HCT116 (cell line): Measurements from ENCODE around the gene GPM6B. TPM values are rescaled to one million over a fixed set of nuclear protein-coding genes. Genes with fewer than 3 reads are reported as not detected.

ENCODE experiments used
- ATAC-seq: fragments of 200-7000 bp; cut with Tn5 transposase; 2 replicates; pipeline ENCODE4 v1.9.1; 2020; ENCODE audit warnings: mild to moderate bottlenecking, moderate library complexity
- BruUV-seq: library from RNA; stranded (reverse); fragments of 400-500 nt; replicated peaks from 2 replicates; lab custom pipeline; 2021; lab: Mats Ljungman, UMichigan
- CTCF ChIA-PET: fragments of 300-600 bp; sonication (Branson Sonifier 250); formaldehyde crosslinking; loops from one replicate; lab custom pipeline; 2021; ENCODE audit warnings: antibody characterized with exemption; lab: Charles Lee
- POLR2A ChIA-PET: fragments of 300-600, 350-600 bp; sonication (Branson Sonifier 250); formaldehyde crosslinking; loops from one replicate; lab custom pipeline; 2021; ENCODE audit warnings: antibody characterized with exemption; lab: Charles Lee
- RAD21 ChIA-PET, 2 experiments: fragments of 300-600 bp; sonication (Branson Sonifier 250); formaldehyde crosslinking; loops; one replicate each; lab custom pipeline; 2023; ENCODE audit warnings: low total read pairs in 2 of 2; ENCODE audit not compliant: uncharacterized antibody in 2 of 2, unreplicated experiment in 2 of 2, low non-redundant PET in 1 of 2; lab: Charles Lee
- DNase-seq: peaks from one replicate; pipeline ENCODE4 v3.0.0-alpha.2; 2010; ENCODE audit warnings: low read depth, low spot score
- H2AFZ ChIP-seq: fragments of 200-600 bp; shearing (Covaris generic), sonication (generic); 2 replicates; pipeline ENCODE4 v1.6.1; 2017; ENCODE audit warnings: low read depth, mixed run types, mixed read lengths, antibody characterized with exemption, low read length; ENCODE audit not compliant: poor library complexity, severe bottlenecking
- H3K27ac ChIP-seq: 2 replicates; pipeline ENCODE4 v1.5.1; 2012; ENCODE audit warnings: low read depth, low read length
- H3K27me3 ChIP-seq: fragments of 200-600 bp; sonication (generic); 2 replicates; pipeline ENCODE4 v1.6.1; 2016; ENCODE audit warnings: mixed run types, low read length, mixed read lengths; ENCODE audit not compliant: insufficient read depth
- H3K36me3 ChIP-seq, 2 experiments: fragments of 200-500 bp in 1 of 2; fragments of 200-600 bp in 1 of 2; sonication (Bioruptor generic) in 1 of 2; sonication (generic) in 1 of 2; 2 replicates each; pipeline versions ENCODE4 v1.5.1 to v1.6.1; 2014 to 2016; ENCODE audit warnings: low read length in 2 of 2, inconsistent platforms in 1 of 2, mixed read lengths in 1 of 2, mixed run types in 1 of 2; ENCODE audit not compliant: insufficient read depth in 2 of 2, control insufficient read depth in 1 of 2
- H3K4me1 ChIP-seq, 2 experiments: fragments of 200-600 bp in 1 of 2; sonication (generic) in 1 of 2; 2 replicates each; pipeline versions ENCODE4 v1.5.1 to v1.6.1; 2012 to 2017; ENCODE audit warnings: low read length in 2 of 2, inconsistent platforms in 1 of 2, mild to moderate bottlenecking in 1 of 2, mixed read lengths in 1 of 2, mixed run types in 1 of 2, moderate library complexity in 1 of 2; ENCODE audit not compliant: insufficient read depth in 2 of 2, control insufficient read depth in 1 of 2
- H3K4me2 ChIP-seq: fragments of 200-600 bp; sonication (generic); 2 replicates; pipeline ENCODE4 v1.6.1; 2017; ENCODE audit warnings: mixed run types, low read length, mixed read lengths
- H3K4me3 ChIP-seq, 2 experiments: fragments of 200-600 bp in 1 of 2; sonication (generic) in 1 of 2; replicated peaks in 1 of 2; 2 replicates each; pipeline ENCODE4 v1.5.1; 2011 to 2016; ENCODE audit warnings: low read length in 2 of 2, control low read depth in 1 of 2, low read depth in 1 of 2, mild to moderate bottlenecking in 1 of 2, mixed read lengths in 1 of 2, mixed run types in 1 of 2
- H3K79me2 ChIP-seq: fragments of 200-600 bp; sonication (generic); 2 replicates; pipeline ENCODE4 v1.6.1; 2017; ENCODE audit warnings: mild to moderate bottlenecking, mixed run types, low read length, moderate library complexity, mixed read lengths; ENCODE audit not compliant: insufficient read depth
- H3K9ac ChIP-seq: fragments of 200-600 bp; sonication (generic); 2 replicates; pipeline ENCODE4 v1.6.1; 2016; ENCODE audit warnings: low read length, mixed read lengths
- H3K9me2 ChIP-seq: fragments of 200-600 bp; sonication (generic), shearing (Covaris generic); 2 replicates; pipeline ENCODE4 v1.6.1; 2017; ENCODE audit warnings: mixed run types, mild to moderate bottlenecking, moderate library complexity; ENCODE audit not compliant: insufficient read depth
- H3K9me3 ChIP-seq, 2 experiments: fragments of 200-500 bp in 1 of 2; fragments of 200-600 bp in 1 of 2; sonication (Bioruptor generic) in 1 of 2; sonication (generic) in 1 of 2; 2 replicates each; pipeline ENCODE4 v1.6.1; 2014 to 2017; ENCODE audit warnings: low read length in 2 of 2, mixed read lengths in 2 of 2, inconsistent platforms in 1 of 2, low read depth in 1 of 2, mild to moderate bottlenecking in 1 of 2, mixed run types in 1 of 2, moderate library complexity in 1 of 2; ENCODE audit not compliant: control insufficient read depth in 1 of 2, insufficient read depth in 1 of 2
- H4K20me1 ChIP-seq: fragments of 200-600 bp; sonication (generic), shearing (Covaris generic); 2 replicates; pipeline ENCODE4 v1.6.1; 2017; ENCODE audit warnings: mixed run types, mild to moderate bottlenecking, moderate library complexity; ENCODE audit not compliant: insufficient read depth
- EGR1 ChIP-seq: IDR thresholded peaks from 2 replicates; pipeline ENCODE4 v1.6.1; 2012; ENCODE audit warnings: low read depth
- FOSL1 ChIP-seq: IDR thresholded peaks from 2 replicates; pipeline ENCODE4 v1.6.1; 2012; ENCODE audit warnings: low read depth
- POLR2A ChIP-seq: IDR thresholded peaks from 2 replicates; pipeline ENCODE4 v1.7.0; 2011; ENCODE audit warnings: borderline replicate concordance; ENCODE audit not compliant: insufficient read depth, insufficient read length; ENCODE audit errors: extremely low read depth
- TCF7L2 ChIP-seq: IDR thresholded peaks from 2 replicates; pipeline ENCODE4 v1.7.0; 2011; ENCODE audit warnings: borderline replicate concordance, inconsistent platforms; ENCODE audit not compliant: insufficient read depth, insufficient read length; ENCODE audit errors: extremely low read depth
- YY1 ChIP-seq: IDR thresholded peaks from 2 replicates; pipeline ENCODE4 v1.6.1; 2011; ENCODE audit warnings: low read length, low read depth, moderate library complexity, mild to moderate bottlenecking; ENCODE audit not compliant: insufficient replicate concordance; ENCODE audit errors: extremely low read depth
- ZFX ChIP-seq: fragments of 450-650 bp; IDR thresholded peaks from 2 replicates; pipeline ENCODE4 v1.6.1; 2017
- ZNF274 ChIP-seq: fragments of 200-500 bp; sonication (Bioruptor generic); IDR thresholded peaks from 2 replicates; pipeline ENCODE4 v1.6.1; 2014; ENCODE audit warnings: mild to moderate bottlenecking, low read depth, low read length, inconsistent platforms
- intact Hi-C: fragments of 100-400 bp; cut with micrococcal nuclease; formaldehyde crosslinking; loops from 2 replicates; pipeline ENCODE4 v1.10.0; 2022
- total RNA-seq: library from RNA; stranded (reverse); gene quantifications from one replicate; pipeline ENCODE4 v1.2.1, GENCODE V29; 2021; ENCODE audit not compliant: unreplicated experiment
- TF ChIP-seq, protein P1 (sequence below): IDR thresholded peaks from 2 replicates; pipeline ENCODE4 v1.6.1; 2012; ENCODE audit warnings: low read depth
- TF ChIP-seq, protein P2 (sequence below): IDR thresholded peaks from 2 replicates; pipeline ENCODE4 v1.6.1; 2012

Gene GPM6B
- total RNA-seq, 1 experiment from 2014 or later, result 0.07 TPM

- no peak for DNase-seq
- no peaks in the 10 kb centered on the region for H3K79me2 ChIP-seq
- POLR2A ChIA-PET, result no interaction called here
Observed at GRCh38 chrX:13836575-13836974, 19.7 kb upstream of the GPM6B start.

More at GRCh38 chrX:13836575-13836974, 19.7 kb upstream of the GPM6B start:
- Histone ChIP-seq H3K27me3 (no peaks in the 10 kb centered on the region), H3K4me2 (no peak overlapping the region), H4K20me1 (no peaks in the 10 kb centered on the region), H3K27ac (no peak overlapping the region), H3K4me3 (no peak overlapping the region)
- CTCF ChIA-PET, result no interaction called here
- RAD21 ChIA-PET, result no interaction called here
- BruUV-seq, result no TSS peak
- TF ChIP-seq, protein P1, sequence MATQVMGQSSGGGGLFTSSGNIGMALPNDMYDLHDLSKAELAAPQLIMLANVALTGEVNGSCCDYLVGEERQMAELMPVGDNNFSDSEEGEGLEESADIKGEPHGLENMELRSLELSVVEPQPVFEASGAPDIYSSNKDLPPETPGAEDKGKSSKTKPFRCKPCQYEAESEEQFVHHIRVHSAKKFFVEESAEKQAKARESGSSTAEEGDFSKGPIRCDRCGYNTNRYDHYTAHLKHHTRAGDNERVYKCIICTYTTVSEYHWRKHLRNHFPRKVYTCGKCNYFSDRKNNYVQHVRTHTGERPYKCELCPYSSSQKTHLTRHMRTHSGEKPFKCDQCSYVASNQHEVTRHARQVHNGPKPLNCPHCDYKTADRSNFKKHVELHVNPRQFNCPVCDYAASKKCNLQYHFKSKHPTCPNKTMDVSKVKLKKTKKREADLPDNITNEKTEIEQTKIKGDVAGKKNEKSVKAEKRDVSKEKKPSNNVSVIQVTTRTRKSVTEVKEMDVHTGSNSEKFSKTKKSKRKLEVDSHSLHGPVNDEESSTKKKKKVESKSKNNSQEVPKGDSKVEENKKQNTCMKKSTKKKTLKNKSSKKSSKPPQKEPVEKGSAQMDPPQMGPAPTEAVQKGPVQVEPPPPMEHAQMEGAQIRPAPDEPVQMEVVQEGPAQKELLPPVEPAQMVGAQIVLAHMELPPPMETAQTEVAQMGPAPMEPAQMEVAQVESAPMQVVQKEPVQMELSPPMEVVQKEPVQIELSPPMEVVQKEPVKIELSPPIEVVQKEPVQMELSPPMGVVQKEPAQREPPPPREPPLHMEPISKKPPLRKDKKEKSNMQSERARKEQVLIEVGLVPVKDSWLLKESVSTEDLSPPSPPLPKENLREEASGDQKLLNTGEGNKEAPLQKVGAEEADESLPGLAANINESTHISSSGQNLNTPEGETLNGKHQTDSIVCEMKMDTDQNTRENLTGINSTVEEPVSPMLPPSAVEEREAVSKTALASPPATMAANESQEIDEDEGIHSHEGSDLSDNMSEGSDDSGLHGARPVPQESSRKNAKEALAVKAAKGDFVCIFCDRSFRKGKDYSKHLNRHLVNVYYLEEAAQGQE, result no peak
- TF ChIP-seq, protein P2, sequence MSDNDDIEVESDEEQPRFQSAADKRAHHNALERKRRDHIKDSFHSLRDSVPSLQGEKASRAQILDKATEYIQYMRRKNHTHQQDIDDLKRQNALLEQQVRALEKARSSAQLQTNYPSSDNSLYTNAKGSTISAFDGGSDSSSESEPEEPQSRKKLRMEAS, result no peak
- TF ChIP-seq ZNF274, result no peak
- no peak for TF ChIP-seq POLR2A
- no peak for TF ChIP-seq TCF7L2
- no peak for TF ChIP-seq YY1
- TF ChIP-seq FOSL1, result no peak
- no peak for TF ChIP-seq ZFX
- TF ChIP-seq EGR1, result no peak
- TF ChIP-seq, all 23 proteins: peak for 0
- Histone ChIP-seq H2AFZ (no peak overlapping the region), H3K4me1 (no peaks in the 10 kb centered on the region), H3K9ac (no peak overlapping the region), H3K36me3 (no peaks in the 10 kb centered on the region), H3K9me2 (no peaks in the 10 kb centered on the region), H3K9me3 (no peaks in the 10 kb centered on the region)
- no peak for ATAC-seq
- intact Hi-C loops, result no loop called here
